ENCODE results near the gene HHEX. TPM values are rescaled to one million over a fixed set of nuclear protein-coding genes. Genes with fewer than 3 reads are reported as not detected.
"Not testable (repeated sequence)": the region's sequence is repeated elsewhere in the genome, so short reads cannot be mapped to it uniquely, and the experiment has no call there.

Gene HHEX
- total RNA-seq: not detected
- polyA plus RNA-seq: 0.90 TPM

DNA sequence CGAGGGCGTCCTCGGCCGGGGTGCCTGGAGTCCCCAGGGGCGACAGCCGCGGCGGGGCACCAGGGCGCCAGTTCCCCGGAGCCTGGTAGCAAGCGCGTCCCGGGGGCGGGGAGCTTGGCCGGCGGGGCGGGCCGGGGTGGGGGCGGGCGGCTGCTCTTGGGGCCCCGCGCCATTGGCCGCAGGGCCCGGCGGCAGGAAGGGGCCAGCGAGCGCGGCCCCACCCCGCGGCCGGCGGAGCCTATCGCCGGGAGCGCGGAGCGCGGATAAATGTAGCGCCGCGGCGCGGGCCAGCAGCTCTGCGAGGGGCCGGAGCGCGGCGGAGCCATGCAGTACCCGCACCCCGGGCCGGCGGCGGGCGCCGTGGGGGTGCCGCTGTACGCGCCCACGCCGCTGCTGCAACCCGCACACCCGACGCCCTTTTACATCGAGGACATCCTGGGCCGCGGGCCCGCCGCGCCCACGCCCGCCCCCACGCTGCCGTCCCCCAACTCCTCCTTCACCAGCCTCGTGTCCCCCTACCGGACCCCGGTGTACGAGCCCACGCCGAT is at the start of gene HHEX:
Gene HHEX, plus strand, starts transcription at position 293 of the 548 bp plus-strand sequence. Its CDS starts 32 bp downstream, at position 325.
- Histone ChIP-seq H3K27ac (ENCODE audit: low read depth, low read length) (peak within 1 kb of the TSS; percentile 72), H3K9me3 (ENCODE audit: low read length) (no peaks in the 10 kb centered on the region), H3K4me3 (ENCODE audit: low read length) (peak within 1 kb of the TSS; percentile 45), H3K36me3 (ENCODE audit: insufficient read depth, low read length) (no peaks in the 10 kb centered on the region), H3K27me3 (ENCODE audit: insufficient read depth, low read length, poor library complexity, severe bottlenecking) (peaks cover 38% of the 10 kb centered on the region), H3K4me1 (ENCODE audit: insufficient read depth, low read length) (peaks cover 21% of the 10 kb centered on the region)
- H3K27ac Mint-ChIP-seq: peak within 1 kb of the TSS in 3 of 8 donors; percentile 51 to 55 (median 53)
- peak in 4 of 5 donors; percentile 17 to 51 (median 40) for DNase-seq
- H3K36me3 Mint-ChIP-seq: no peaks in the 10 kb centered on the region
- ChIA-PET POLR2A (no interaction called here), CTCF (no interaction called here)
- peaks cover 34 to 76% of the 10 kb centered on the region in 2 donors for H3K27me3 Mint-ChIP-seq
- H3K9me3 Mint-ChIP-seq: peaks cover 3 to 12% (median 9%) of the 10 kb centered on the region in 5 donors
- peaks cover 22 to 30% (median 24%) of the 10 kb centered on the region in 3 donors for H3K4me1 Mint-ChIP-seq
- peak within 1 kb of the TSS; percentile 80 to 91 (median 82) for H3K4me3 Mint-ChIP-seq

DNA sequence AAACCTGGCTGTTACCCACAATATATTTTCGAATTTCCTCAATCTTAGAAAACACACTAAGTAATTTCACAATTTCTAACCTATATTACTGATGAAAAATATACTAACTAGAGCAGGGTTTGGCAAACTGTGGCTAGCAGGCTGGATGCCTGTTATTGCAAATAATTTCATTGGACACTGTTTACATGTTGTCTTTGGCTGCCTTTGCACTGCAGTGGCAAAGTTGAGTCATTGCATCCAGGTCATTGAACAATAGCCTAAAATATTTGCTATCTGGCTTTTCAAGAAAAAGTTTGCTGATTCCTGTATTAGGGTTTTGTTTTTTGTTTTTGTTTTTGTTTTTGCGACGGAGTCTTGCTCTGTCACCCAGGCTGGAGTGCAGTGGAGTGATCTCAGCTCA is 49.6 kb upstream of the HHEX start:
- no peaks in the 10 kb centered on the region for H3K27me3 Mint-ChIP-seq
- H3K36me3 Mint-ChIP-seq: no peaks in the 10 kb centered on the region
- H3K4me1 ChIP-seq (ENCODE audit: insufficient read depth, low read length): no peaks in the 10 kb centered on the region
- no peaks in the 10 kb centered on the region for H3K9me3 ChIP-seq (ENCODE audit: low read length)
- no peak overlapping the region for H3K4me3 ChIP-seq (ENCODE audit: low read length)
- no peak overlapping the region for H3K4me3 Mint-ChIP-seq
- DNase-seq: no peak
- no peaks in the 10 kb centered on the region for H3K9me3 Mint-ChIP-seq
- H3K27ac Mint-ChIP-seq: no peak overlapping the region
- POLR2A ChIA-PET: no interaction called here
- peaks cover 0 to 6% (median 6%) of the 10 kb centered on the region in 3 donors for H3K4me1 Mint-ChIP-seq
- H3K27ac ChIP-seq (ENCODE audit: low read depth, low read length): no peak overlapping the region
- H3K27me3 ChIP-seq (ENCODE audit: insufficient read depth, low read length, poor library complexity, severe bottlenecking): no peaks in the 10 kb centered on the region
- no peaks in the 10 kb centered on the region for H3K36me3 ChIP-seq (ENCODE audit: insufficient read depth, low read length)
- CTCF ChIA-PET: no interaction called here

DNA sequence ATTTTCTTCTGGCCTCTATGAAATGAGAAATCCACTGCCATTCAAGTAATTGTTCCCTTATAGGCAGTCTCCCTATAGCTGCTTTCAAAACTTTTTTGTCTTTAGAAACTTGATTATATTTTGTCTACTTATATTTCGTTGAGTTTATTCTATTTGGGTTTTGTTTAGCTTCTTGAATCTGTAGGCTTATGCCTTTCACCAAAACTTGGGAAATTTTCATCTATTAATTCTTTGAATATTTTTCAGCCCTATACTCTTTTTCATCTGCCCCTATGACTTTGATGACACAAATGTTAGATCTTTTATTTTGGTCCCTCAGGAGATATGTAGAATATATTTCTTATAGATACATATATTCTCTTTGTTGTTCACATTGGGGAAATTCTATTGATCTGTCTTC is 48.3 kb upstream of the HHEX start:
- Mint-ChIP-seq H3K27ac (no peak overlapping the region), H3K4me3 (no peak overlapping the region), H3K36me3 (no peaks in the 10 kb centered on the region), H3K27me3 (no peaks in the 10 kb centered on the region), H3K9me3 (no peaks in the 10 kb centered on the region), H3K4me1 (peaks cover 0 to 6% (median 6%) of the 10 kb centered on the region in 3 donors)
- Histone ChIP-seq H3K9me3 (ENCODE audit: low read length) (no peaks in the 10 kb centered on the region), H3K36me3 (ENCODE audit: insufficient read depth, low read length) (no peaks in the 10 kb centered on the region), H3K4me3 (ENCODE audit: low read length) (no peak overlapping the region), H3K27me3 (ENCODE audit: insufficient read depth, low read length, poor library complexity, severe bottlenecking) (no peaks in the 10 kb centered on the region), H3K4me1 (ENCODE audit: insufficient read depth, low read length) (no peaks in the 10 kb centered on the region), H3K27ac (ENCODE audit: low read depth, low read length) (no peak overlapping the region)
- no peak for DNase-seq
- CTCF ChIA-PET: no interaction called here
- POLR2A ChIA-PET: no interaction called here

DNA sequence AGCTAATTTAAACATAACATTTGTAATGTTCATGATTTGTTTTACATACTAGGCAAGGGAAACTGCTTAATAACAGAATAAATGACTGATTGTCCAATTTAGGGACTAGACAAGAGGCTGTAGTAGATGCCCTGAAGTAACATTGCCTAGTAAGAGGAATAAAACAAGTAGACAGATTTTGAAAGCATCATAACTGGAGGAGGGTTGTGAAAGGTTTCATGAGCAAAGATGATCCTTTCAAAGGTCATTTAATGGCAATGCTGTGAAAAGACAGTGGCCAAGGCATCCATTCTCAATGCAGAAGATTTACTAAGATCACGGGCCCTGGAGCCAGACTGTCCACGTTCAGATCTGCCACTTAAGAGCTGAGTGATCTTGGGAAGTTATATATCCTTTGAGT is 44.8 kb upstream of the HHEX start:
- H3K36me3 Mint-ChIP-seq: no peaks in the 10 kb centered on the region

DNA sequence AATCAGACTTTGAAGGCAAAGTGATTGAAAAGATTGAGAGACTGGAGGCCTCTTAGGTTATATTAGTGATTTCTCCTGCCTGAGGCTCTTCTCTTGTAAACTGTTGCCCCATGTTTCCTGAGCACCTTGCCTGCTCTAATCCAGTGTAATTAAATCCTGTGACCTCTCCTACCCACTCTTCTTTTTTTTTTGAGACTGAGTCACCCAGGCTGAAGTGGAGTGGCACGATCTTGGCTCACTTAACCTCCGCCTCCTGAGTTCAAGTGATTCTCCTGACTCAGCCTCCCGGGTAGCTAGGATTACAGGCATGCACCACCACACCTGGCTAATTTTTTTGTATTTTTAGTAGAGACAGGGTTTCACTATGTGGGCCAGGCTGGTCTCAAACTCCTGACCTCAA is 38.9 kb upstream of the HHEX start:
- H3K4me1 ChIP-seq (ENCODE audit: insufficient read depth, low read length); H3K27ac ChIP-seq (ENCODE audit: low read depth, low read length); CTCF ChIA-PET; H3K4me3 ChIP-seq (ENCODE audit: low read length); H3K27me3 Mint-ChIP-seq; H3K4me3 Mint-ChIP-seq; H3K36me3 ChIP-seq (ENCODE audit: insufficient read depth, low read length); H3K9me3 Mint-ChIP-seq; DNase-seq; H3K9me3 ChIP-seq (ENCODE audit: low read length); H3K27me3 ChIP-seq (ENCODE audit: insufficient read depth, low read length, poor library complexity, severe bottlenecking); H3K4me1 Mint-ChIP-seq; H3K27ac Mint-ChIP-seq; POLR2A ChIA-PET; H3K36me3 Mint-ChIP-seq: not testable (repeated sequence)

More for the DNA sequence above, 44.8 kb upstream of the HHEX start:
- DNase-seq: no peak
- Histone ChIP-seq H3K9me3 (ENCODE audit: low read length) (no peaks in the 10 kb centered on the region), H3K36me3 (ENCODE audit: insufficient read depth, low read length) (no peaks in the 10 kb centered on the region), H3K4me1 (ENCODE audit: insufficient read depth, low read length) (no peaks in the 10 kb centered on the region), H3K4me3 (ENCODE audit: low read length) (no peak overlapping the region), H3K27ac (ENCODE audit: low read depth, low read length) (no peak overlapping the region), H3K27me3 (ENCODE audit: insufficient read depth, low read length, poor library complexity, severe bottlenecking) (no peaks in the 10 kb centered on the region)
- no peaks in the 10 kb centered on the region for H3K27me3 Mint-ChIP-seq
- no peaks in the 10 kb centered on the region for H3K9me3 Mint-ChIP-seq
- ChIA-PET CTCF (interaction anchor here (0.9 to 2.8 kb wide), 4 partner anchors 10 to 127 kb away, joined by 3 to 5 read pairs (median 4); partner anchors contain the start of gene IDE), POLR2A (no interaction called here)
- peaks cover 0 to 6% (median 6%) of the 10 kb centered on the region in 3 donors for H3K4me1 Mint-ChIP-seq
- H3K4me3 Mint-ChIP-seq: no peak overlapping the region
- no peak overlapping the region for H3K27ac Mint-ChIP-seq

DNA sequence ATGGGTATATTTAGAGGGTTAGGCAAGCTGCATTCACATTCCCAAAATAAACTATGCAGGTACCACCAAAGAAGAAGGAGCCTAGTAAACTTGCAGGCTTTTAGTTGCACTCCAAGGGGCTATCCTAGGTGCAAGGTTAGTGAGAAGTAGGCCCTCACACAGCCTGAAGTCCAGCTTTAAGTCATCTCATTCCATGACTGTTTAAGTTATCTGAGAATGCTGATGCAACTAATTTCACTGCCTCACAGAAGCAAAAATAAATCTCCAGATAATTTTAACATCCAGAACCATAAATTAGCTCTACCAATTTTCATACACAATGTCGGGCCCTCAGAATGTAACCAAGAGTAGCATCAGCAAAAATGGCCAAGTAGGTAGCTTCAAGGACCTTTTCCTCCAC is 34.3 kb upstream of the HHEX start:
- ChIA-PET CTCF (no interaction called here), POLR2A (no interaction called here)
- Mint-ChIP-seq H3K9me3 (no peaks in the 10 kb centered on the region), H3K27me3 (peaks cover 0 to 5% of the 10 kb centered on the region in 2 donors), H3K36me3 (peaks cover 0 to 3% (median 0%) of the 10 kb centered on the region in 3 donors), H3K4me3 (no peak overlapping the region), H3K27ac (no peak overlapping the region), H3K4me1 (no peaks in the 10 kb centered on the region)
- no peak for DNase-seq
- Histone ChIP-seq H3K27ac (ENCODE audit: low read depth, low read length) (no peak overlapping the region), H3K9me3 (ENCODE audit: low read length) (no peaks in the 10 kb centered on the region), H3K4me3 (ENCODE audit: low read length) (no peak overlapping the region), H3K36me3 (ENCODE audit: insufficient read depth, low read length) (no peaks in the 10 kb centered on the region), H3K27me3 (ENCODE audit: insufficient read depth, low read length, poor library complexity, severe bottlenecking) (no peaks in the 10 kb centered on the region), H3K4me1 (ENCODE audit: insufficient read depth, low read length) (no peaks in the 10 kb centered on the region)

DNA sequence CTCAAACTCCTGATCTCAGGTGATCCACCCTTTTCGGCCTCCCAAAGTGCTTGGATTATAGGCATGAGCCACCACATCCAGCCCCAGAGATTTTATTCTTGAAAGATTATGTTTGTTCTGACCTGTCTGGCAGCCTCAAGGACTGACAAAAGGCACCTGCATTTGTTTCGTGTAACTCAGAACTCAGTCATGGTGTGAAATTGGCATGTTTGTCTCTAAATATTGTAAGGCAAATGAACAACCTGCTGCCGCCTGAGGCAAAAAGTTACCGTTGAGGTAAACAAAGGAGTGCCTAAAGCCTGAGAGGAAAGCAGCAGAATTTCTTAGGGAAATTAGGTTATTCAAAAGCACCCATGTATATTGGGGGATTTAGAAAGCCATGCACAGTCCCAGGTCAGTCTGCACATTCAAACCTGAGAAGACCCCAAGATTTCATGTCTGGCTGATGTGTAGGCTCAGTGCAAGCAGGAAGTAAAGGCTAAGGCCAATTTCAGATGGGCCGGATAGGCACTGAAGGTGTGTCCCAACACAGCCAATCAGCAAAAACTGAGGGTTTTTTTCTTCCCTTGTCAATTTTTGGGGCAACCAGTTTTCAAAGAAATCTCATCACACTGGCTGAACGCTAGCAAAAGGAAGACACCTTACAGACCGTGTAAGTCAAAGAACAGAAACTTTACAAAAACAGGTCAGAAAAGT is 33.3 kb upstream of the HHEX start:
- Mint-ChIP-seq H3K4me1 (no peaks in the 10 kb centered on the region), H3K27me3 (peaks cover 0 to 5% of the 10 kb centered on the region in 2 donors), H3K4me3 (no peak overlapping the region), H3K9me3 (peaks cover 0 to 6% (median 0%) of the 10 kb centered on the region in 5 donors), H3K36me3 (peaks cover 0 to 3% (median 0%) of the 10 kb centered on the region in 3 donors), H3K27ac (no peak overlapping the region)
- H3K36me3 ChIP-seq (ENCODE audit: insufficient read depth, low read length): no peaks in the 10 kb centered on the region
- no peak overlapping the region for H3K27ac ChIP-seq (ENCODE audit: low read depth, low read length)
- no peak overlapping the region for H3K4me3 ChIP-seq (ENCODE audit: low read length)
- H3K9me3 ChIP-seq (ENCODE audit: low read length): no peaks in the 10 kb centered on the region
- DNase-seq: no peak
- no peaks in the 10 kb centered on the region for H3K27me3 ChIP-seq (ENCODE audit: insufficient read depth, low read length, poor library complexity, severe bottlenecking)
- ChIA-PET POLR2A (no interaction called here), CTCF (no interaction called here)
- no peaks in the 10 kb centered on the region for H3K4me1 ChIP-seq (ENCODE audit: insufficient read depth, low read length)

DNA sequence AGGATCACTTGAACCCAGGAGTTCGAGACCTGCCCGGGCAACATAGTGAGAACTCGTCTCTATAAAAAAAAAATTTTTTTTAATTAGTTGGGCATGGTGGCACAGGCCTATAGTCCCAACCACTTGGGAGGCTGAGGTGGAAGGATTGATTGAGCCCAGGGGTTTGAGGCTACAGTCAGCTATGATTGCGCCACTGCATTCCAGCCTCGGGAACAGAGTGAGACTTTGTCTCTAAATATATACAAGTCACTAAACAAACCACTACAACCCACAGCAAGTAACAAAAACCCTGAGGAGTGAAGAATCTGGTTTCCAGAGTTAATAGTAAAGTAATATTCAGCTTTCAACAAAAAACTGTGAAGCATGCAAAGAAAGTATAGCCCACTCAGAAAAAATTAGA is 32.7 kb upstream of the HHEX start:
- Mint-ChIP-seq H3K4me1 (no peaks in the 10 kb centered on the region), H3K36me3 (peaks cover 0 to 3% (median 0%) of the 10 kb centered on the region in 3 donors), H3K27me3 (peaks cover 0 to 5% of the 10 kb centered on the region in 2 donors), H3K27ac (no peak overlapping the region), H3K9me3 (peaks cover 0 to 8% (median 1%) of the 10 kb centered on the region in 5 donors), H3K4me3 (no peak overlapping the region)
- POLR2A ChIA-PET: no interaction called here
- Histone ChIP-seq H3K4me3 (ENCODE audit: low read length) (no peak overlapping the region), H3K36me3 (ENCODE audit: insufficient read depth, low read length) (no peaks in the 10 kb centered on the region), H3K27ac (ENCODE audit: low read depth, low read length) (no peak overlapping the region), H3K9me3 (ENCODE audit: low read length) (no peaks in the 10 kb centered on the region), H3K4me1 (ENCODE audit: insufficient read depth, low read length) (no peaks in the 10 kb centered on the region), H3K27me3 (ENCODE audit: insufficient read depth, low read length, poor library complexity, severe bottlenecking) (no peaks in the 10 kb centered on the region)
- DNase-seq: no peak
- CTCF ChIA-PET: no interaction called here

Measured in CD8-positive, alpha-beta memory T cell (primary cell).